Stimulated activated CD4-positive, alpha-beta T cell treated with anti-CD3 and anti-CD28 coated beads, TNF-alpha, amount 100 ng/mL, for 1 hour (primary cell): ENCODE results near the gene CCL18.
"Not testable (repeated sequence)": the region's sequence is repeated elsewhere in the genome, so short reads cannot be mapped to it uniquely, and the experiment has no call there.

ENCODE experiments used
- DNase-seq, 3 donors: peaks; one replicate each; pipeline ENCODE4 v3.0.0-alpha.2; 2020; ENCODE audit warnings: low read depth in 3 of 3, low spot score in 1 of 3

The CCL18 gene

GRCh38 chr17:36063786-36064541, at the start of gene CCL18:
Gene CCL18, plus strand, starts transcription at chr17:36064272. Its CDS starts 71 bp downstream, at chr17:36064343.
- DNase-seq = no peak

GRCh38 chr17:36014946-36015345, 49.1 kb upstream of the CCL18 start:
- DNase-seq = no peak

- not testable (repeated sequence) for DNase-seq
Observed at GRCh38 chr17:36015895-36016294, 48.2 kb upstream of the CCL18 start.

GRCh38 chr17:36016555-36016954, 47.5 kb upstream of the CCL18 start:
- no peak for DNase-seq

GRCh38 chr17:36017799-36018198, 46.3 kb upstream of the CCL18 start, which contains the start of gene CCL23:
Gene CCL23, minus strand, starts transcription at chr17:36017972. Its CDS starts 75 bp downstream, at chr17:36017897.
- no peak for DNase-seq

- no peak for DNase-seq
Observed at GRCh38 chr17:36019423-36019822, 44.6 kb upstream of the CCL18 start.

GRCh38 chr17:36024106-36024869, 39.8 kb upstream of the CCL18 start:
- no peak for DNase-seq

- DNase-seq = no peak
Observed at GRCh38 chr17:36027761-36028160, 36.3 kb upstream of the CCL18 start.

GRCh38 chr17:36030956-36031355, 33.1 kb upstream of the CCL18 start:
- no peak for DNase-seq

- no peak for DNase-seq
Observed at GRCh38 chr17:36034127-36034526, 29.9 kb upstream of the CCL18 start.

- no peak for DNase-seq
Observed at GRCh38 chr17:36036235-36036634, 27.8 kb upstream of the CCL18 start.

GRCh38 chr17:36048066-36048465, 16.0 kb upstream of the CCL18 start:
- no peak for DNase-seq

- DNase-seq = no peak
Observed at GRCh38 chr17:36049643-36050042, 14.4 kb upstream of the CCL18 start.

- DNase-seq = no peak
Observed at GRCh38 chr17:36055171-36055570, 8.9 kb upstream of the CCL18 start.

- no peak for DNase-seq
Observed at GRCh38 chr17:36055921-36056520, 8.1 kb upstream of the CCL18 start.

- DNase-seq = no peak
Observed at GRCh38 chr17:36057911-36058310, 6.2 kb upstream of the CCL18 start.

- DNase-seq = no peak
Observed at GRCh38 chr17:36059406-36059805, 4.7 kb upstream of the CCL18 start.

- DNase-seq = no peak
Observed at GRCh38 chr17:36060816-36061215, 3.3 kb upstream of the CCL18 start.

GRCh38 chr17:36066365-36066985, 2.4 kb downstream of the CCL18 start:
- DNase-seq = no peak

GRCh38 chr17:36068524-36068923, 4.5 kb downstream of the CCL18 start:
- DNase-seq = no peak

GRCh38 chr17:36069136-36069535, 5.1 kb downstream of the CCL18 start:
- DNase-seq = no peak

GRCh38 chr17:36070427-36070826, 6.4 kb downstream of the CCL18 start:
- no peak for DNase-seq
